SK-N-SH (cell line): ENCODE results near the gene LOC128125822.

Source experiments
- CTCF ChIA-PET: fragments of 300-600, 350-600 bp; formaldehyde crosslinking; extraction: SDS; loops from one replicate; lab custom pipeline; 2021; lab: Yijun Ruan, JAX
- POLR2A ChIA-PET: fragments of 350-600 bp; sonication (Branson Sonifier 250); formaldehyde crosslinking; extraction: SDS; loops from one replicate; lab custom pipeline; 2020; ENCODE audit warnings: antibody characterized with exemption, inconsistent platforms; lab: Yijun Ruan, JAX
- DNase-seq: peaks from one replicate; pipeline ENCODE4 v3.0.0; 2012
- H2AFZ ChIP-seq: fragments of 200-600 bp; sonication (generic); 2 replicates; pipeline ENCODE4 v1.8.1; 2016; ENCODE audit warnings: antibody characterized with exemption, mild to moderate bottlenecking, low read depth
- H3F3A ChIP-seq: fragments of 200-600 bp; sonication (generic); replicated peaks from 2 replicates; pipeline ENCODE3; 2016; ENCODE audit warnings: antibody characterized with exemption, mild to moderate bottlenecking; ENCODE audit not compliant: insufficient read depth
- H3K27ac ChIP-seq, 2 experiments: fragments of 200-500 bp in 1 of 2; fragments of 200-600 bp in 1 of 2; sonication (Bioruptor generic) in 1 of 2; sonication (generic), shearing (Covaris generic) in 1 of 2; 2 replicates each; pipeline versions ENCODE4 v1.5.1 to v1.6.1; 2014 to 2016; ENCODE audit warnings: low read depth in 2 of 2, inconsistent platforms in 1 of 2, low read length in 1 of 2, mild to moderate bottlenecking in 1 of 2, mixed read lengths in 1 of 2
- H3K27me3 ChIP-seq: fragments of 200-600 bp; sonication (generic), shearing (Covaris generic); 2 replicates; pipeline ENCODE4 v1.6.1; 2016; ENCODE audit warnings: mixed run types; ENCODE audit not compliant: insufficient read depth
- H3K36me3 ChIP-seq, 2 experiments: fragments of 200-500 bp in 1 of 2; fragments of 200-600 bp in 1 of 2; sonication (Bioruptor generic) in 1 of 2; sonication (generic) in 1 of 2; replicated peaks in 1 of 2; 2 replicates each; pipeline versions ENCODE3 to v1.5.1; 2014 to 2016; ENCODE audit warnings: low read length in 1 of 2, mild to moderate bottlenecking in 1 of 2; ENCODE audit not compliant: insufficient read depth in 2 of 2, control insufficient read depth in 1 of 2
- H3K4me1 ChIP-seq, 2 experiments: fragments of 200-500 bp in 1 of 2; fragments of 200-600 bp in 1 of 2; sonication (Bioruptor generic) in 1 of 2; sonication (generic), shearing (Covaris generic) in 1 of 2; 2 replicates each; pipeline versions ENCODE4 v1.5.1 to v1.6.1; 2014 to 2016; ENCODE audit warnings: low read depth in 1 of 2, low read length in 1 of 2, mixed run types in 1 of 2; ENCODE audit not compliant: insufficient read depth in 2 of 2, control insufficient read depth in 1 of 2
- H3K4me2 ChIP-seq: fragments of 200-600 bp; sonication (generic), shearing (Covaris generic); 2 replicates; pipeline ENCODE4 v1.6.1; 2017; ENCODE audit warnings: mixed run types
- H3K4me3 ChIP-seq, 2 experiments: fragments of 200-500 bp in 1 of 2; fragments of 200-600 bp in 1 of 2; sonication (Bioruptor generic) in 1 of 2; sonication (generic), shearing (Covaris generic) in 1 of 2; 2 replicates each; pipeline versions ENCODE4 v1.5.1 to v1.8.1; 2014 to 2016; ENCODE audit warnings: low read depth in 2 of 2, inconsistent platforms in 1 of 2, low read length in 1 of 2, mild to moderate bottlenecking in 1 of 2, mixed read lengths in 1 of 2, moderate library complexity in 1 of 2
- H3K79me2 ChIP-seq: fragments of 200-600 bp; sonication (generic); 2 replicates; pipeline ENCODE4 v1.8.1; 2017; ENCODE audit warnings: mild to moderate bottlenecking; ENCODE audit not compliant: insufficient read depth
- H3K9ac ChIP-seq: fragments of 200-600 bp; sonication (generic); 2 replicates; pipeline ENCODE4 v1.6.1; 2017; ENCODE audit warnings: mixed run types
- H3K9me2 ChIP-seq: fragments of 200-600 bp; sonication (generic); 2 replicates; pipeline ENCODE4 v1.6.1; 2017; ENCODE audit warnings: mixed run types
- H3K9me3 ChIP-seq: fragments of 200-600 bp; sonication (generic); 2 replicates; pipeline ENCODE4 v1.6.1; 2017; ENCODE audit warnings: mixed run types, mild to moderate bottlenecking, moderate library complexity
- H4K20me1 ChIP-seq: fragments of 200-600 bp; sonication (generic); 2 replicates; pipeline ENCODE4 v1.6.1; 2017; ENCODE audit warnings: mild to moderate bottlenecking, mixed run types; ENCODE audit not compliant: insufficient read depth
- CHD2 ChIP-seq: fragments of 150-350 bp; IDR thresholded peaks from 2 replicates; pipeline ENCODE4 v1.6.1; 2018; ENCODE audit warnings: low read length; ENCODE audit not compliant: partially characterized antibody
- FOXJ3 ChIP-seq: sonication (generic); formaldehyde crosslinking; IDR thresholded peaks from 2 replicates; pipeline ENCODE4 v1.5.1; 2020; ENCODE audit warnings: mild to moderate bottlenecking, missing genetic modification reagents
- GATA2 ChIP-seq: sonication (generic); formaldehyde crosslinking; IDR thresholded peaks from 2 replicates; pipeline ENCODE4 v1.5.0; 2020; ENCODE audit warnings: mild to moderate bottlenecking, missing genetic modification reagents
- JUND ChIP-seq: IDR thresholded peaks from 2 replicates; pipeline ENCODE4 v1.4.0; 2012
- MAX ChIP-seq: IDR thresholded peaks from 2 replicates; pipeline ENCODE4 v1.4.0; 2012; ENCODE audit warnings: low read depth
- POLR2AphosphoS5 ChIP-seq: IDR thresholded peaks from 2 replicates; pipeline ENCODE4 v1.6.1; 2012; ENCODE audit warnings: low read depth, low read length
- REST ChIP-seq: IDR thresholded peaks from 2 replicates; pipeline ENCODE4 v1.6.1; 2012; ENCODE audit warnings: mild to moderate bottlenecking, low read depth, low read length, moderate library complexity
- SMC3 ChIP-seq: IDR thresholded peaks from 2 replicates; pipeline ENCODE4 v1.6.1; 2012; ENCODE audit warnings: low read depth, low read length, improper control_type of control experiment
- TCF12 ChIP-seq: IDR thresholded peaks from 2 replicates; pipeline ENCODE4 v1.4.0; 2012
- TEAD4 ChIP-seq: IDR thresholded peaks from 2 replicates; pipeline ENCODE4 v1.4.0; 2012; ENCODE audit warnings: mild to moderate bottlenecking, borderline replicate concordance; ENCODE audit not compliant: insufficient read depth
- WGBS: methylation state at CpG from one replicate; pipeline ENCODE4 v1.1.6; 2017; ENCODE audit warnings: low lambda C conversion rate; 5-methylcytosine and 5-hydroxymethylcytosine counted together
- TF ChIP-seq, protein P1 (sequence below): fragments of 200-600 bp; sonication (generic); IDR thresholded peaks from 2 replicates; pipeline ENCODE4 v1.6.1; 2017; ENCODE audit warnings: antibody characterized with exemption, mild to moderate bottlenecking, moderate library complexity

Gene LOC128125822

GRCh38 chr6:63582579-63583231, 10.4 kb downstream of the LOC128125822 start:
- WGBS: 99% methylated on average over 4 of the region's 4 CpGs
- H2AFZ ChIP-seq: no peak overlapping the region
- TF ChIP-seq CHD2: no peak
- H3K9me2 ChIP-seq: no peaks in the 10 kb centered on the region
- H3K79me2 ChIP-seq: peaks cover 16% of the 10 kb centered on the region
- no peaks in the 10 kb centered on the region for H3K4me1 ChIP-seq
- no peak overlapping the region for H3K9ac ChIP-seq
- ChIA-PET POLR2A (no interaction called here), CTCF (interaction anchor here (3.5 kb wide), 1 partner anchor 9 kb away, joined by 18 read pairs; no protein-coding TSS in a partner anchor)
- H3K4me2 ChIP-seq: no peak overlapping the region
- H3F3A ChIP-seq: peaks cover 42% of the 10 kb centered on the region
- H3K27ac ChIP-seq: no peak overlapping the region
- DNase-seq: no peak
- H3K4me3 ChIP-seq: no peak overlapping the region
- peaks cover 57 to 62% of the 10 kb centered on the region in 2 experiments for H3K36me3 ChIP-seq
- H3K27me3 ChIP-seq: no peaks in the 10 kb centered on the region
- H4K20me1 ChIP-seq: peaks cover 5% of the 10 kb centered on the region; the same call in 1 of the 2 replicates
- H3K9me3 ChIP-seq: no peaks in the 10 kb centered on the region

DNA sequence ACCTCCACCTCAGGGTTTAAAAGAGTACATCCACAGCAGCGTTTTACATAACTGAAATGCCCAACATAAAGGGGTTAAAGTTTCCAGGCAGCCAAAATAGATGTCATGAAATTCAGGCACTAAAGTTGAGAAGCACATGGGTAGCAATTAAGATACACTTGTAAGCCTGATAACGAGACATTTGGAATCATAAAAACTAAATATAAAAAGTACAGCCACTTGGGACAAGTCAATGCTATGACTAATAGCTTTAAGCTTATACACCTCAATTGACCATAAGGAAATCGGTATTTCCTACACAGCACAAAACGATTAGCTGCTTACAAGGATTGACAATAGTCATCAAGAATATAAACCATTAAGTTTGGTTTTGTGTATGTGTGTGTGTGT, 11.8 kb downstream of the LOC128125822 start:
- H3K27me3 ChIP-seq: no peaks in the 10 kb centered on the region
- no peak for DNase-seq
- peaks cover 3% of the 10 kb centered on the region; the same call in 1 of the 2 replicates for H3K79me2 ChIP-seq
- H3K9me3 ChIP-seq: no peaks in the 10 kb centered on the region
- ChIA-PET POLR2A (no interaction called here), CTCF (interaction anchor here (0.6 to 3.5 kb wide), 3 partner anchors 10 to 39 kb away, joined by 3 to 18 read pairs (median 6); no protein-coding TSS in a partner anchor)
- H3K36me3 ChIP-seq: peaks cover 43 to 48% of the 10 kb centered on the region in 2 experiments
- no peak overlapping the region for H3K4me2 ChIP-seq
- no peak for TF ChIP-seq JUND
- TF ChIP-seq POLR2AphosphoS5: peak; percentile 6; the same call in 1 of the 2 replicates
- no peak for TF ChIP-seq SMC3
- no peak for TF ChIP-seq REST
- no peak overlapping the region for H2AFZ ChIP-seq
- WGBS: 91% methylated on average over 4 of the region's 4 CpGs
- H3F3A ChIP-seq: peaks cover 42% of the 10 kb centered on the region
- no peaks in the 10 kb centered on the region for H3K4me1 ChIP-seq
- no peak overlapping the region for H3K4me3 ChIP-seq
- no peak overlapping the region for H3K27ac ChIP-seq
- H3K9ac ChIP-seq: no peak overlapping the region
- no peaks in the 10 kb centered on the region for H4K20me1 ChIP-seq
- H3K9me2 ChIP-seq: no peaks in the 10 kb centered on the region

DNA sequence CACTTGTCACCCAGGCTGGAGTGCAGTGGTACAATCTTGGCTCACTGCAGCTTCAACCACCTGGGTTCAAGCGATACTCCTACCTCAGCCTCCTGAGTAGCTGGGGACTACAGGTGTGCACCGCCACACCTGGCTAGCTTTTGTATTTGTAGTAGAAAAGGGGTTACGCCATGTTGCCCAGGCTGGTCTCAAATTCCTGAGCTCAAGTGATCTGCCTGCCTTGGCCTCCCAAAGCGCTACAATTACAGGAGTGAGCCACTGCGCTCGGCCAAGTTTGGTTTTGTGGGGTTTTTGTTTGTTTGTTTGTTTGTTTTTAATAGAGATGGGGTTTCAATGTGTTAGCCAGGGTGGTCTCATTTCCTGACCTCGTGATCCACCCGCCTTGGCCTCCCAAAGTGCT, 12.3 kb downstream of the LOC128125822 start:
- POLR2A ChIA-PET: no interaction called here
- TF ChIP-seq GATA2 (CRISPR knock-in tag): no peak
- TF ChIP-seq REST: no peak
- TF ChIP-seq FOXJ3 (CRISPR knock-in tag): no peak
- TF ChIP-seq TCF12: no peak
- TF ChIP-seq MAX: no peak
- TF ChIP-seq, protein P1, sequence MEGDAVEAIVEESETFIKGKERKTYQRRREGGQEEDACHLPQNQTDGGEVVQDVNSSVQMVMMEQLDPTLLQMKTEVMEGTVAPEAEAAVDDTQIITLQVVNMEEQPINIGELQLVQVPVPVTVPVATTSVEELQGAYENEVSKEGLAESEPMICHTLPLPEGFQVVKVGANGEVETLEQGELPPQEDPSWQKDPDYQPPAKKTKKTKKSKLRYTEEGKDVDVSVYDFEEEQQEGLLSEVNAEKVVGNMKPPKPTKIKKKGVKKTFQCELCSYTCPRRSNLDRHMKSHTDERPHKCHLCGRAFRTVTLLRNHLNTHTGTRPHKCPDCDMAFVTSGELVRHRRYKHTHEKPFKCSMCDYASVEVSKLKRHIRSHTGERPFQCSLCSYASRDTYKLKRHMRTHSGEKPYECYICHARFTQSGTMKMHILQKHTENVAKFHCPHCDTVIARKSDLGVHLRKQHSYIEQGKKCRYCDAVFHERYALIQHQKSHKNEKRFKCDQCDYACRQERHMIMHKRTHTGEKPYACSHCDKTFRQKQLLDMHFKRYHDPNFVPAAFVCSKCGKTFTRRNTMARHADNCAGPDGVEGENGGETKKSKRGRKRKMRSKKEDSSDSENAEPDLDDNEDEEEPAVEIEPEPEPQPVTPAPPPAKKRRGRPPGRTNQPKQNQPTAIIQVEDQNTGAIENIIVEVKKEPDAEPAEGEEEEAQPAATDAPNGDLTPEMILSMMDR: no peak
- TF ChIP-seq TEAD4: no peak

More for the DNA sequence above, 12.3 kb downstream of the LOC128125822 start:
- Histone ChIP-seq H3K4me2 (no peak overlapping the region), H3K9me3 (no peaks in the 10 kb centered on the region), H3K27ac (no peak overlapping the region), H3K4me3 (no peak overlapping the region), H2AFZ (no peak overlapping the region), H3F3A (peaks cover 42% of the 10 kb centered on the region), H3K4me1 (no peaks in the 10 kb centered on the region), H3K27me3 (no peaks in the 10 kb centered on the region), H3K79me2 (no peaks in the 10 kb centered on the region; the same call in 1 of the 2 replicates), H3K36me3 (peaks cover 38 to 44% of the 10 kb centered on the region in 2 experiments), H3K9me2 (no peaks in the 10 kb centered on the region), H4K20me1 (no peaks in the 10 kb centered on the region), H3K9ac (no peak overlapping the region)
- CTCF ChIA-PET: interaction anchor here (0.6 to 3.5 kb wide), 3 partner anchors 11 to 39 kb away, joined by 3 to 18 read pairs (median 6); no protein-coding TSS in a partner anchor
- over 99% methylated on average over 8 of the region's 8 CpGs for WGBS
- no peak for DNase-seq
